Body of pancreas (tissue), 4 donors: ENCODE measurements around the gene BEND5.

Experiments
- POLR2A ChIP-seq, 3 donors: fragments of 450-650 bp; IDR thresholded peaks; one replicate each; pipeline ENCODE4 v1.6.1; 2016; ENCODE audit warnings: antibody characterized with exemption in 3 of 3, mild to moderate bottlenecking in 2 of 3
- TF ChIP-seq, protein P1 (sequence below), 7 experiments: fragments of 450-650 bp in 4 of 7; fragments of 200-600 bp in 3 of 7; sonication (generic) in 3 of 7; IDR thresholded peaks; one replicate each; pipeline ENCODE4 v1.5.1; 2016 to 2019; ENCODE audit warnings: antibody characterized with exemption in 7 of 7

GRCh38 chr1:48678710-48679505, 97.8 kb downstream of the BEND5 start:
- TF ChIP-seq, protein P1, sequence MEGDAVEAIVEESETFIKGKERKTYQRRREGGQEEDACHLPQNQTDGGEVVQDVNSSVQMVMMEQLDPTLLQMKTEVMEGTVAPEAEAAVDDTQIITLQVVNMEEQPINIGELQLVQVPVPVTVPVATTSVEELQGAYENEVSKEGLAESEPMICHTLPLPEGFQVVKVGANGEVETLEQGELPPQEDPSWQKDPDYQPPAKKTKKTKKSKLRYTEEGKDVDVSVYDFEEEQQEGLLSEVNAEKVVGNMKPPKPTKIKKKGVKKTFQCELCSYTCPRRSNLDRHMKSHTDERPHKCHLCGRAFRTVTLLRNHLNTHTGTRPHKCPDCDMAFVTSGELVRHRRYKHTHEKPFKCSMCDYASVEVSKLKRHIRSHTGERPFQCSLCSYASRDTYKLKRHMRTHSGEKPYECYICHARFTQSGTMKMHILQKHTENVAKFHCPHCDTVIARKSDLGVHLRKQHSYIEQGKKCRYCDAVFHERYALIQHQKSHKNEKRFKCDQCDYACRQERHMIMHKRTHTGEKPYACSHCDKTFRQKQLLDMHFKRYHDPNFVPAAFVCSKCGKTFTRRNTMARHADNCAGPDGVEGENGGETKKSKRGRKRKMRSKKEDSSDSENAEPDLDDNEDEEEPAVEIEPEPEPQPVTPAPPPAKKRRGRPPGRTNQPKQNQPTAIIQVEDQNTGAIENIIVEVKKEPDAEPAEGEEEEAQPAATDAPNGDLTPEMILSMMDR (IDR thresholded peaks at IDR 0.05) = no peak
- no peak for TF ChIP-seq POLR2A (IDR thresholded peaks at IDR 0.05)
